Fibroblast of skin of left biceps (primary cell): ENCODE data around the gene SAMD8.

Experiments
- DNase-seq, 2 experiments: peaks; one replicate each; pipeline ENCODE4 v3.0.0-alpha.2; 2013; ENCODE audit warnings: low read depth in 2 of 2

Gene SAMD8

DNA sequence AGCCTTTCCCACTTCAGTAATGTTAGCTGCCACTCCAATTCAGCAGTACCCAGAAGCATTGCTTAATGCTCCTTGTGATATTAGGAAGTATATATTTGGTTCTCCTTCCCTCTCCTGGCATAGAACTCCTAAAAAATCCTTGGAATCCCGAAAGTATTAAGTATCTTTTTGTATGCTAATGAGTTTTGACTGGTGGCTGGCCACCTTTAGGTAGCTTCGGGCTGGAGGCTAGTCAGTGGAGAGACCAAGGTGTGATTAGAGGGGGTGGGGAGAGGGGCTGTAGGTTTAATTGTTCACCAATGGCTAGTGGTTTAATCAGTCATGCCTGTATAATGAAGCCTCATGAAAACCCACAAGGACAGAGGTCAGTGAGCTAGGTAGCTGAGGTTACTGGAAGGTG, 112.1 kb downstream of the SAMD8 start:
- no peak for DNase-seq

- no peak for DNase-seq
Observed at GRCh38 chr10:75226095-75226494, 114.6 kb downstream of the SAMD8 start.

GRCh38 chr10:75226656-75227055, 115.2 kb downstream of the SAMD8 start:
- DNase-seq, result no peak

DNA sequence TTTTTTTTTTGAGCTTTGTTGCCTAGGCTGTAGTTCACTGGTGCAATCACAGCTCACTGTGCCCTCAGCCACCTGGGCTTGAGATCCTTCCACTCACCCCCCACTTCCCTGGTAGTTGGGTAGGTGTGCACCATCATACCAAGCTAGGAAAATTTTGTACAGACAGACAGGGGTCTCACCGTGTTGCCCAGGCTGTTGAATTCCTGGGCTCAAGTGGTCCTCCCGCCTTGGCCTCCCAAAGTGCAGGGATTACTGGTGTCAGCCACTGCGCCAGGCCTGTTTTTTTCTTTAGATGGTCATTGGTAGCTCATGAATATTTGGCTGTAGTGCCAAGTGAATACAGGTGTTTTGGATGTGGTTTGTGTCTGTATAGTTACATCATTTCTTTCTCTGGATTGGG, 116.8 kb downstream of the SAMD8 start:
- no peak for DNase-seq

GRCh38 chr10:75228834-75229233, 117.4 kb downstream of the SAMD8 start:
- DNase-seq, result no peak

GRCh38 chr10:75229971-75230370, 118.5 kb downstream of the SAMD8 start:
- no peak for DNase-seq

DNA sequence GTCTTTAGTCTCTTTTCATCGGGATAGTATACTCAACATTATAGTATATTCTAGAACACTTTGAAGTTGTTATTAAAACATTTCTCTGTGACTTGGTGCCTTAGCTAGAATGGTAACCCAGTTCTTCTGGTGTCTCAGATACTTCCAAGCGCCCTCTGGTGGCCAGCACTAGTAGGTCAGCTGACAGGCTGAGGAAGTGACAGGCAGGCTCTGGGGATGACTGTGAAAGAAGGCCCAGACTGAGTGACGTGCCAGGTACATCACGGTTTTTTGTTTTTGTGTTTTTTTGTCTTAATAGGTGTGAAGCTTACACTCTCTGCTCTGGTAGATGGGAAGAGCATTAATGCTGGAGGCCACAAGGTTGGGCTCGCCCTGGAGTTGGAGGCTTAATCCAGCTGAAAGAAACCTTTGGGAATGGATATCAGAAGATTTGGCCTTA, 119.2 kb downstream of the SAMD8 start:
- DNase-seq, result peak; percentile 43 to 49
